ENCODE results near the gene TCF7L1.
"Not testable (repeated sequence)": the region's sequence is repeated elsewhere in the genome, so short reads cannot be mapped to it uniquely, and the experiment has no call there.

Gene TCF7L1

DNA sequence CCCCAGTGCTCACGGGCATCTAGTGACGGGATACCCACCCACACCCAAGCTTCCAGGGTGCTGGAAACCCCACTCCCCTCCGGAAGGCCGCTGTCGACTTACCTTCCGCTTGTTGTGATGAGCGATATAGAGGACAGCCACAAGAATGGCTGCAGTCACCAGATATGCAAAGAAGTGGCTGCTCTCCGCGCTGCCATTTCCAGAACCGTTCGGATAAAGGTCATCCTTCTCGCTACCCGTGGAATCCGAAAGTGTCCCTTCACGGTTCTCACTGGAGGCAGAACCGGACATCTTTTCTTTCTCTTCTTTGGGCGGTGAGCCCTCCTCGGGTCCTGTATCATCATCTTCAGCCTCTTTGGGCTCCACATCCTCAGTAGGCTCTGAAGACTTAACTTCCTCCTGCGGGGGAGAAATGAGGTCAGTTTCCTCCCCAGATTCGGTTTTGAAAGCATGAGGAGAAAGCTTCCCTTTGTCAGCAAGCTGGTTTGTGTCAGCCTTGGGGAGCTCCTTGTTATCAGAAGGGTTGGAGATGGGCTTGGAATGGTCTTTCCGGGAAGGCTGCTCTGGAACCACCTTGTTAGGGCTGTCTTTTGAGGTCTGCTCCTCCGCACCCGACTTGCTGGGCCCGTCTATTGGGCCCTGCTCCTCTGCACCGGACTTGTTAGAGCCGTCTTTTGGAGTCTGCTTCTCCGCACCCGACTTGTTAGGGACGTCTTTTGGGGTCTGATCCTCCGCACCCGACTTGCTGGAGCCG lies 193.4 kb downstream of the TCF7L1 start:
- DNase-seq (ENCODE audit: low read depth): no peak

DNA sequence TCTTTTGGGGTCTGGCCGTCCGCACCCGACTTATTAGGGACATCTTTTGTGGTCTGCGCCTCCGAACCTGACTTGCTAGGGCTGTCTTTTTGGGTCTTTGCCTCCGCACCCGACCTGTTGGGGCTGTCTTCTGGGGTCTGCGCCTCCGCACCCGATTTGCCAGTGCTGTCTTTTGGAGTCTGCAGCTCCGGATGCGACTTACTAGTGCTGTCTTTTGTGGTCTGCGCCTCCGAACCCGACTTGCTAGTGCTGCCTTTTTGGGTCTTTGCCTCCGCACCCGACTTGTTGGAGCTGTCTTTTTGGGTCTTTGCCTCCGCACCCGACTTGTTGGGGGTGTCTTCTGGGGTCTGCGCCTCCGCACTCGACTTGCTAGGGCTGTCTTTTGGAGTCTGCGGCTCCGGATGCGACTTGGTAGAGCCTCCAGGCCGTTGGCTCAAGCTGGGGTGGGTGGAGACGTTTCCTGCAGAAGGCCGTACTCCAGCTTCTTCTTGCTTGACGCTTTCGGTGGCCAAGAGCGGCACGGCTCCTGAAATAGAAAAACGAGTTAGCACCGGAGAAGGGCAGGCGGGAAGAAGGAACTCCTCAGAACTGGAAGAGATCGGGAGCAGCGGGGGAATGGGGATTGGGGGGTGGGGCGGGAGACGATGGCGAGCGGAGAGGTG lies 194.1 kb downstream of the TCF7L1 start:
- peak; percentile 18 for DNase-seq (ENCODE audit: low read depth)

DNA sequence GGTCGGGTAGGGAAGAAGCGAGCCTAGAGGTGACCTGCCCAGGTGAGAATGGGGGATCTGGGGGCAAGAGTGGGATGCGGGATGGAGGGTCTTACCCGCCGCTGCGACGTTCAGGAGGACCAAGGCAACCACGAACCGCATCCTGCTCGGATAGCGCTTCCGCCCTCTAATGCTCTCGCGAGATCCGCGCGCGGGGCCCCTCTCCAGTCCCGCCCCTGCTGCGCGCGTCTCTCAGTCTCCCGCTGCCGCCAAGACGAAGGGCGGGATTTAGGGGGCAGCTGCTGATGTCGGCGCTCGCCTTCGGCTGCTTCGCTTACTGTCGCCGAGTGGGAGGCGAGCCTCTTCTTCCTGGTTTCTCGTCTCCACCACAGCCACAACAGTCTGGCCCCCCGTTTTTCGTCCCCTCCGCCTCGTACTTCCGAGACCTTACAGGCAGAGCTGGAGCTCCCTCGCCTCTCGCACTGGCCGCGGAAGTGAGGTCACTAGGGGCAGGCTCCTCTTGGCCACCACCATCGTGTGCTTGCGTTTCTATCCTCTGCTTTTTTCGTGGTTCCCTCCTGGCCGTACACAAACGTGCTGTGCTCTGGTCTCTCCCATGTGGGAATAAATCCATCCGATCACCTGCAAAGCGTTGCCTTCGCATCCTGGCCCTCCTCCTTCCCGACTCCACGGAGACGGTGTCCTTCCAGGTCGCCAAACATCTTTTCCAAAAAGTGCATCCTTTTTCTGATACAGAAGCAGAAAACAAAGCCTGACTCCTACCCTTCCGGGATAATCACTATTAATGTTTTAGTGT lies 194.8 kb downstream of the TCF7L1 start, which contains the start of gene TGOLN2:
Gene TGOLN2 (minus strand): TSS at position 168 of the 796 bp plus-strand sequence. CDS start 27 bp downstream, at position 141.
- peak; percentile 93 for DNase-seq (ENCODE audit: low read depth)

DNA sequence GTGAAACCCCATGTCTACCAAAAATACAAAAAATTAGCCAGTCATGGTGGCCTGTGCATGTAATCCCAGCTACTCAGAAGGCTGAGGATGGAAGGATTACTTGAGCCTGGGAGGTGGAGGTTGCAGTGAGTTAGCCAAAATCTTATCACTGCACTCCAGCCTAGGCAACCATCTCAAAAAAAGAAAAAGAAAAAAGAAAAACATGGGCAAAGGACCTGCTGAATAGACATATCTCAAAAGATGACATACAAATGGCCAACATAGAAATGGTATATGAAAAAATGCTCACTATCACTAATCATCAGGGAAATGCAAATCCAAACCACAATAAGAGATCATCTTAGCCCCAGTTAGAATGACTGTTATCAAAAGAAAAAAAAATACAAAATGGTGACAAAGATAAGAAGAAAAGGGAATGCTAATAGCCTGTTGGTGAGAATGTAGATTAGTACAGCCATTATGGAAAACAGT lies 196.0 kb downstream of the TCF7L1 start:
- DNase-seq (ENCODE audit: low read depth): no peak

DNA sequence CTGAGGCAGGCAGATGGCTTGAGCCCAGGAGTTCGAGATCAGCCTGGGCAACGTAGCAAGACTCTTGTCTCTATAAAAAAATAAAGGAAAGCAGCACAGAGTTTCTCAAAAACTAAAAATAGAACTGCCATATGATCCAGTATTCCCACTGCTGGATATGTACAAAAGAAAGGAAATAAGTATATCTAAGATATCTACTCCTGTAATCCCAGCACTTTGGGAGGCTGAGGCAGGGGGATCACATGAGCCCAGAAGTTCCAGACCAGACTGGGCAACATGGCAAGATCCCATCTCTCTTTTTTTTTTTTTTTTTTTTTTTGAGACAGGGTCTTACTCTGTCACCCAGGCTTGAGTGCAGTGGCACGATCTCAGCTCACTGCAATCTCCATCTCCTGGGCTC lies 196.5 kb downstream of the TCF7L1 start:
- not testable (repeated sequence) for DNase-seq (ENCODE audit: low read depth)

DNA sequence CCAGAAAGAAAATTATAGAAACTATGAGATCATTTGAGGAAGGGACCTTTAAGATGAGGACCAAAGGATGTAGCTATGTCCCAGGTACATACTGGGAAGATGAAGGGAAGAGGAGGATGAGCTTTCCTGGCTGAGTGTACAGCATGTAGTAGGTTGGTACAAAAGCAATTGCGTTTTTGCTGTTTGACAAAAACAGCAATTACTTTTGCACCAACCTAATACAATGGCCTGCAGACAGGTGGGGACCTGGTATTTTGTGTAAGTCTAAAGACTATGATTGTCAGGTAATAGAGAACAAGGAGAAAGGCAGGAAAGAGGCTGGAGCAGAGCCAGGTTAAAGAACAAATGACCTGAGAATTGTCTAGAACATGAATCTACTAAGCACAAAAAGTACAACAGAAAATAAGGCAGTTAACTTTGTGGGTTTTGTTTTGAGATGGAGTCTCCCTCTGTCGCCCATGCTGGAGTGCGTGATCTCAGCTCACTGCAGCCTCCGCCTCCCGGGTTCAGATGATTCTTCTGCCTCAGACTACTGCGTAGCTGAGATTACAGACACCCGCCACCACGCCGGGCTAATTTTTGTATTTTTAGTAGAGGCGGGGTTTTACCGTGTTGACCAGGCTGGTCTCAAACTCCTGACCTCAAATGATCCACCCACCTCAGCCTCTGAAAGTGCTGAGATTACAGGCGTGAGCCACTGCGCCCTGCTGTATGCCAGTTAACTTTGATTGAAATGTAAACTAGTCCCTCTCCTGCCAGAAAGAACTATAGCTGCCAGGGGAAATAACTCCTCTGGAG lies 197.8 kb downstream of the TCF7L1 start:
- DNase-seq (ENCODE audit: low read depth): no peak

DNA sequence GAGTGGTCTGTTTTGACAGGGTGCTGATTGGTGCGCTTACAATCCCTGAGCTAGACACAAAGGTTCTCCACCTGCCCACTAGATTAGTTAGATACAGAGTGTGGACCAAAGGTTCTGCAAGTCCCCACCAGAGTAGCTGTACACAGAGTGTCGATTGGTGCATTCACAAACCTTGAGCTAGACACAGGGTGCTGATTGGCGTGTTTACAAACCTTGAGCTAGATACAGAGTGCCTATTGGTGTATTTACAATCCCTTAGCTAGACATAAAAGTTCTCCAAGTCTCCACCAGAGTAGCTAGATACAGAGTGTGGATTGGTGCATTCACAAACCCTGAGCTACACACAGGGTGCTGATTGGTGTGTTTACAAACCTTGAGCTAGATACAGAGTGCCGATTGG lies 200.7 kb downstream of the TCF7L1 start:
- DNase-seq (ENCODE audit: low read depth): not testable (repeated sequence)

DNA sequence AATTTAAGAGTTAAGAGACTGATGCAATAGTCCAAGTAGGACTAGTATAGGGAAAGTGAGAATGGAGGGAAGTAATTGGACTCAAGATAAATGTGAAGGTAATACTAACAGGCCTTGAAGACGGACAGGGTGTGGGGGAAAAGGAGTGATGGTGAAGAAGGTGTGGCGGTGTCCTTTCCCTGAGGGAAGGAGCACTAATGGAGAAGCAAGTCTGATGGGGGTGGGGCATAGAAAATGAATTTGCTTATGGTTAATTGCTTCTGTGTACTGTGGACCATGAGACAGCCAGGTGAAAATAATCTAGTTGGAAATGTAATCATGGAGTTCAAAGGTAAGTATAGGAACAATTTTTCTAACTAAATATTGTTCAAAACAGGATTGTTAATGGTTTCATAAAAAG lies 201.7 kb downstream of the TCF7L1 start:
- DNase-seq (ENCODE audit: low read depth): no peak

DNA sequence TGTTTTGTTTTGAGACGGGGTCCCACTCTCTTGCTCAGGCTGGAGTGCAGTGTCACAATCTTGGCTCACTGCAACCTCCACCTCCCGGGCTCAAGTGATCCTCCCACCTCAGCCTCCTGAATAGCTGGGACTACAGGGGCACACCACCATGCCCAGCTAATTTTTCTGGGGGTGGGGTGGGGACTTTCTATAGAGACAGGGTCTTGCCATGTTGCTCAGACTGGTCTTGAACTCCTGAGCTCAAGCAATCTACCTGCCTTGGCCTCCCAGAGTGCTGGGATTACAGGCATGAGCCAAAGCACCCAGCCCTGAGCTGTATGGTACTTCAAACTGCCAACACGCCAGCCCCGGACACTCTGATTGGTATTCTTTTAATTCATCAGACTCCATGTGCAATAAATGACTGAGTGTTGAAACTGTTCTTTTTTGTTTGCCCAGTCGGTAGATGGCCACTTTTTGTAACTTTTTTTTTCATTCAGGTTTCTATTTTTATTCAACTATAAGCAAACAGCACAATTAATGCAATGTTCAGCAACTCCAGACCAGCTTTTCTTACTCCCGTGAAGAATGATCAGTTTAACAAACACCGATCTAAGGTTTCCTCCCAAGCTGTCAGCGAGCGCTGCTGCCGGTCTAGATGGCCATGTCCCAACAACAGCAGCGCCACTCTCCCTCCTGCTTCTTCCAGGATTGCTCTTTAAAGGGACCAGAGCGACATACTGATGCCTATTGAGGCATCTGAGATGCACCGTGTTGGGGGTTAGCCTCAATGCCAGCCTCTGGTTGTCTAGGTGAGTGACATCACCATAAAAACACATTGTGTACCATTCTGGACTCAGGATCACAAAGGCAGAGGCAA lies 207.1 kb downstream of the TCF7L1 start:
- DNase-seq (ENCODE audit: low read depth): no peak

DNA sequence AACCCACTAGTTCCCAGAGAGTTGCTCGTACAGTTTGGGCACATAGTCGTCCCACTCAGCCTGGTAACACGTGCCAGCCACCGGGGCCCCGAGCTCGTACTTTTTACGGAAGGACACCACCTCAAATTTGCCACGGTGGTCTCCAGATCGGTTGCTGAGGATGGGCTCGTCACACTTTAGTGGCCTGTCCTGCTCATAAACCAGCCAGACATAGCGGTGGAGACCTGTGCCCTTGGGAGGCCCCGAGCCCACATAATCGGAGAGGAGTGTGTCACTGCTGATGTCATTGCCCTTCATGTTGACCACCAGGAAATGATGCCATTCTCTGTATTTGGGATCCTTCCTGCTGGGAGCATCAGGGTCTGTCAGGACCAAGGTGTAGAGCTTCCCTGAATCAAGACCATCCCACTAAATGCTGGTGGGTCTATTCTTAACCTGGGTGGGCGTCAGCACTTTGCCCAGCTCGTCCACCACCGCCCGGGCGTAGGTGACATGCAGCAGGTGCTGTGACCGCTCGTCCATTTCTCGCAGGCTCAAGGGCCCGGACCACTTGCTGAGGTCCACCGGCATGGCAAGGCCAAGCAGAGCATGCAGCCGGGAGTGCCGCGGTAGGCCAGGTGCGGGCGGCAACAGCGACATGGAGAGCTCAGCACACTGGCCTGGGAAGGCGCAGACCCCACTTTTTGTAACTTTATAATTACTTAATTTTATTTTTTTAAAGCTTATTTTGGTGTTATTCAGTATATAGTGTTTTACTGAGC lies 208.3 kb downstream of the TCF7L1 start:
- no peak for DNase-seq (ENCODE audit: low read depth)

DNA sequence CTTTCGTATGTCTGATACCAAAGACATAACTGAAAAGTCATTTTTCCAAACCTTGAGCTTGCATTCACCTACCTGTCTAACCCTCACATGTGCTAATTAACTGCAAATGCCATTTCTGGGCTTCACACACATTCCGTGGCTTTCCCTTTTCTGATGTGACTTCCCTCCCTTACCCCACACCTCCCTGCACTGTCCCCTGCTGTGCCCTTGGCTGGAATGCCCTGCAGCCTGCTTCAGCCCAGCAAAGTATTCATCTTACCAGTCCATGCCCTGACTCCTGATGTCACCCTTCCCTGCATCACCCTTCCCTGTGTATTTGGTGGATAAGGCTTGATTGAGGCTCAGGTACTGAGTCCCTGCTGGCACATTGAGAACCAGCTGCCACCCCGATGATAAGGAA lies 209.0 kb downstream of the TCF7L1 start:
- no peak for DNase-seq (ENCODE audit: low read depth)

DNA sequence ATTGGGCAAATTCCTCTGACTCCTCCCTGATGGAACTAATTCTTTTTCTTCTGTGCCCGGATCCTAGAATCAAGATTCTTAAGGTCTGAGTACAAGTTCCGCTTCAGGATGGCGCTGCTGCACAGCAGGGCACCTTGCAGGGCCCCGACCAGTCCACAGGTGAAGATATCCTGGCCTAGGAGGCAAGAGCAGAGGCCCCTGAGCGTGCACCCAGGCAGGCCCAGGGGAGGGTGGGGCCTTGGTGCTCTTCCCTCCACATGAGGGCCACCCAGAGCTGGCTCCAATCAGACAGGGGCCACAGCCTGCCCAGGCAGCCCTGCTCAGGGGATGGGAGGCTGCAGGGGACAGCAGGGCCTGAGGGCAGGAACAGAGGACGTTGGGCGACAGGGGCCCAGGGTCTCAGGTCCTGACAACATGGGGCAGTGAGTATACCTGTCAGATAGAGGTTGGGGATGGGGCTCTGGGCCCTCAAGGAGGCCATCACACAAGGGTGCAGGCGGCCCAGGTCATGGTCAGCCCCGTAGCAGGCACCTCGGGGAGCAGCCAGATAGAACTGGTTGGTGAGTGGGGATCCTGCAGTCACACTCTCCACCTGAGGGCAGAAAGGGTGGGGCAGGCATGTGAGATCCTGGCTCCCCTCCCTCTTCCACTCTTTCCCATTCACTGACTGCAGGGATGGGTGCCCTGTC lies 210.2 kb downstream of the TCF7L1 start:
- DNase-seq (ENCODE audit: low read depth): not testable (repeated sequence)

DNA sequence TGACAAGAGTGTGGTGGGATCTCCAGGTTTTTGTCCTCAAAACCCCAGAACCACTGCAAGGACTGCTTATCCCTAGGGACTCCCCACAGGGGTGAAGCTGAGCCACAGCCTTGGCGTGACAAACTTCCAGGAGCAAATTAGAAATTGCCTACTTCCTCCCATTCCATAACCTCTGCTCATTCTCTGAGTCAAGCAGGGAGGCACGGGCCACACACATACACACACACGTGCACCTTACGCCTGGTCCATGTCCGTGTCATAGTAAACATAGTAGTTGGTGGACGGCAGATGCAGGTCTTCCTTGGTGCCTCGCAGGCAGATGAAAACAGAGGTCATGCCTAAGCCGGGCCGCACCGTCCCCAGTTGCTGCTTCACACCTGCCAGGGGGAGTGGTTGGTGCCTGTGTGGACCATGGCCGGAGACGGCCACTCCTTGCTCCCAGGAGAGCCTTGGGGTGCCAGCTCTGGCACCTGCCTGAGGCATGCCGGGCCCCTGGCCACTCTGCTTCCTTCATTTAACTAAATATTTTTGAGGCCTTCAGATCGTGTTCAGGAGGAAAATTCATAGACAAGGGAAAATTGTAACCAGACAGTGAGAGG lies 211.3 kb downstream of the TCF7L1 start:
- DNase-seq (ENCODE audit: low read depth): no peak

DNA sequence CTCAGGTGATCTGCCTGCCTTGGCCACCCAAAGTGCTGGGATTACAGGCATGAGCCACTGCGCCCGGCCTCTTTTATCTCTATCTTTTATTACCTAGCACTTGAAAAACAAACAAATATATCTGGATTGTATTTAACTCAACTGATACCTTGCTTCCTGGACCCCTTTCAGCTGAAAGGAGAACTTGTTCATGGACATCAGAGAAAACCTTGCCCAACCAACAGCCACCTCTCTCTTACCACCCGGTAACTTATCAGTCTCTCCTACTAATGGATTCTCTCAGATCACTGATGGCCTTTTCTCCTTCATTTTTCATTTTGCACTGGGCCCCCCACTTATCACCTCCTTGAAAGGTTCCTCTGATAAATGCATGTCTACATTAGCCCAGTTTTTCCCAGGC lies 214.4 kb downstream of the TCF7L1 start:
- no peak for DNase-seq (ENCODE audit: low read depth)

DNA sequence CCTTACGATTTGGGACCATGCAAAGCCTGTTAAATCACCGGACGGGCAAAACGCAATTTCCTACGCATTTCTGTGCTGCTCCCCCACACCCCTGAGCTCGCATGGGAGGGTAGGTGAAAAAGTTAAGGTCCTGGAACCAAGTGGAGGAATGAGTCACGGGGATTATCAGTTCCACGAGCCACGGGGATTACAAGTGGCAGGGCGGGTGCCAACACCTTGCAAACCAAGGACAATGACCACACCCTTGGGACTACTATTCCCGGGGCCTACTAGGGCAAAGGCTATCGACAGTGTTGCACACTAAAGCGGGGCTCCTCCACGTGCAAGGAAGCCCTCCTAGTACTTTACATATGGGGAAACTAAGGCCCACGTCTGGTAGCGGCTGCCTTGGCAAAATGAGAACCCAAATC lies 220.7 kb downstream of the TCF7L1 start:
- no peak for DNase-seq (ENCODE audit: low read depth)

DNA sequence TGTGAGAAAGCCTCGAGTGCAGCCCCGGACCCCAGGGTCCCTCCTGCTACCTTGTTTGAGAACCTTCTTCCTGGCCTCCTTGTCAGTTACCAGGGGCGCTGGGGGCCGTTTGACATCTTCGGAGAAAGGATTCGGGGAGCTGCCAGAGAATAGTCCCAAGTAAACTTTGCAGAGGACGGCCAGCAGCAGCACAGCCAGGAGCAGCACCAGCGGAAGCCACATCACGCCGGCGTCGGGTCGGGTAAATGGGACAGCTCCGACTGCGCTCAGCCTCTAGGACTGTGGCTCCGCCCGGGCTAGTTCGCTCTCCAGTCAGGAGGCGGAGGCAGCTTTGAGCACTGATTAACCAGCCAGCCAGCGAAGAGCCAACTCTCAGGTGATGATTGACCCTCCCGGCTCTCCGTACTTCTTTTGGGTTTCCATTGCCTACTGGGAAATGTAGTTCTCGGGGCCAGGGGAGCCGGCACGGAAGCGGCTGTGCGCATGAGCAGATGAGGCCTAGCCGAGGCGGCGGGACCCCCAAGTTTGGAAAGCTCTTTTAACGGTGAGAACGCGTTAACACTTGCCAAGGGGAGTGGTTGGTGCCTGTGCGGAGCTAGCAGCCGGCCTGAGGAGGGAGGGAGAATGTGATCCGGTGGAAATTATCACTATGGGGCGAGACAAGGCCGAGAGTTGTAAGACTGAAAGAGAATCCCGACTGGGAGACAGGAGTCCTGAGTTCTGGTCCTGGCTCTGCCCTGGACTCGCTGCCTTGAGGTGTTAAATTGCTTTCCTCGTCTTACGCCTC lies 221.3 kb downstream of the TCF7L1 start, which contains the start of the genes ELMOD3 and RETSAT:
Gene ELMOD3 (plus strand): TSS at position 484 of the 787 bp plus-strand sequence. CDS start 2,430 bp downstream, outside the sequence.
Gene RETSAT (minus strand): TSS at position 243 of the 787 bp plus-strand sequence. CDS start 21 bp downstream, at position 222.
- peak; percentile 94 for DNase-seq (ENCODE audit: low read depth)

DNA sequence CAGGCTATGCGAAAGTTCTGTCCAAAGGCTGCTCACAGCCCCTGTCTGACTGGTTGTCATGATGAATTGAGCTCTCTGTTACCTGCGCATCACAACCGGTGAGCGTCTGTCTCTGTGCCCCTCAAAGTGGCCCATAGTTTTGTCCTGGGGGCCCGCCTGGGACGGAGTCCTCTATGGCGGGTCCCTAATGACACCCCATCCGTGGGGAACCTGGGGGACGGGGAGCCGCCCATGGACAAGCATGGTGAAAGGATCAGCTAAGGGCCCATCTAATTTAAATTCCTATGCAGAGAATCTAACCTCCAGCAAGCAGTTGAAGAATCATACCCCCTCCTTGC lies 221.8 kb downstream of the TCF7L1 start:
- no peak for DNase-seq (ENCODE audit: low read depth)

DNA sequence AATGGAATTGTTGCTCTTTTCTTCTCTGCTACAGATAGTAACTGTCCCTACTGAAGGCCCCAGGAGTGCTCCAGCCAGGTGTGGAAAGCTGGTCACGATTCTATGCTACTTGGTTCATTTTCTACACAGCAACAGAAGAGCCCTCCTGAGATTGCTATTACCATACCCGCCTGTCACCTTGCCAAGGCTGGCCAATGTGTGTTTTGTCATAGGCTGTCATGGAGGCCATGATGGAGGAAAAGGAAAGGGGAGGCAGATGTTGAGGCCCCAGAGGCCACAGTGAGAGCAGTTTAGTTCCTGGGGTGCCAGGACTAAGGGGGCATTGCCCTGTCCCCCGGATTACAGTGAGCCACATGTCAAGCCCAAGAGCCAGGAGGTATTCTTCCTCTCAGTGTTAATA lies 222.3 kb downstream of the TCF7L1 start:
- no peak for DNase-seq (ENCODE audit: low read depth)
